ENCODE results near the gene SLC12A7. TPM values are rescaled to one million over a fixed set of nuclear protein-coding genes. Genes with fewer than 3 reads are reported as not detected.

Gene SLC12A7
- total and polyA plus RNA-seq, 2 of the 13 experiments (the other 11 are each of a cell fraction or from before 2014, with no cell fraction given) = 14.0 to 18.5 TPM

DNA sequence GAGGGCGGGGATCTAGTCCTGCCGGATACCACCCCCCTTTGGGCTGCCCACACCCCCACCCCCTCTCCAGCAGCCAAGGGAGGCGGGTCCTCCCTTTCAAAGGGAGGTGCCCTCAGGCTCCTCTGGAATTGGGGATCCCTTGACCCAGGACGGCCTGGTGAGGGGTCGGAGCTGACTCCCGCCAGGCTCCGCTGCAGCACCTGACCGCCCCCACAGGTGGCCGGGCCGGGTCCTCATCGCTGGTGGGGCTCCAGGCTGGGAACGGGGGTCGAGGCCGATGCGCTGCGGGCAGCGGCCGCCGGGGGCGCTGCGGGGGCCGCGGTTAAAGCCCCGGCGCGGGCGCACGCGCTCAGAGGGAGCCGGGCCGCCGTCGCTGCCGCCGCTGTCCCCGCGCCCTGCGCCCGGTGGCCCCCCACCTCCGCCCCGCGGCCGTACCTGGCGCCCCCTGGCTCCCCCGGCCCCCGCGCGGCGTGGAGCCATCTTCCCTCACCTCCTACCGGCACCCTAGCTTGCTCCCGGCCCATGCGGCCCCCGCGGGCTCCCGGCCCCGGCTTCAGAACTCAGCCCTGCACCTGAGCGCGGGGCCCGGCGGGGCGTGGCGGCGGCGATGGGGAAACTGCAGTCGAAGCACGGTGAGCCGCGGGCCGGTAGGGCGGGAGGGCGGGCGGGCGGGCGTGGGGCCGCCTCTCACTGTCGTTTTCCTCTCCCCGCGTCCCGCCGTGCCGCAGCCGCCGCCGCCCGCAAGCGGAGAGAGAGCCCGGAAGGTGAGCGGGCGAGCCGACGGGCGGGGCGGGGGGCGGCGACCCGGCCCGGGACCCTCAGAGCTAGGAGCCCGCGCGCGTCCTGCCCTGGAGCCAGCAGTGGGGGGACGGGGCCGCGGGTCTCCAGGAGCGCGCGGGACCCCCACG, 103.2 kb downstream of the SLC12A7 start, which contains the start of gene NKD2 (continued):
- TF ChIP-seq, protein P1, sequence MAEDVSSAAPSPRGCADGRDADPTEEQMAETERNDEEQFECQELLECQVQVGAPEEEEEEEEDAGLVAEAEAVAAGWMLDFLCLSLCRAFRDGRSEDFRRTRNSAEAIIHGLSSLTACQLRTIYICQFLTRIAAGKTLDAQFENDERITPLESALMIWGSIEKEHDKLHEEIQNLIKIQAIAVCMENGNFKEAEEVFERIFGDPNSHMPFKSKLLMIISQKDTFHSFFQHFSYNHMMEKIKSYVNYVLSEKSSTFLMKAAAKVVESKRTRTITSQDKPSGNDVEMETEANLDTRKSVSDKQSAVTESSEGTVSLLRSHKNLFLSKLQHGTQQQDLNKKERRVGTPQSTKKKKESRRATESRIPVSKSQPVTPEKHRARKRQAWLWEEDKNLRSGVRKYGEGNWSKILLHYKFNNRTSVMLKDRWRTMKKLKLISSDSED (CRISPR knock-in tag; IDR thresholded peaks at IDR 0.05) = no peak
- TF ChIP-seq, protein P2, sequence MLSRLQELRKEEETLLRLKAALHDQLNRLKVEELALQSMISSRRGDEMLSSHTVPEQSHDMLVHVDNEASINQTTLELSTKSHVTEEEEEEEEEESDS (CRISPR knock-in tag; IDR thresholded peaks at IDR 0.05; ENCODE audit: borderline replicate concordance) = no peak
- TF ChIP-seq HCFC1 (IDR thresholded peaks at IDR 0.05; ENCODE audit: low read depth, low read length) (no peak), KLF11 (CRISPR knock-in tag; IDR thresholded peaks at IDR 0.05) (no peak), SRSF1 (optimal IDR thresholded peaks at IDR 0.05; ENCODE audit: low read depth, low read length) (no peak), NONO (IDR thresholded peaks at IDR 0.05) (no peak), NONO (CRISPR knock-in tag; conservative IDR thresholded peaks at IDR 0.05) (0 out of 2 replicates have a peak, but pooled peaks have one; percentile 19), SALL1 (CRISPR knock-in tag; IDR thresholded peaks at IDR 0.05) (peak; percentile 17; the same call in 1 of the 2 replicates), ZNF598 (CRISPR knock-in tag; IDR thresholded peaks at IDR 0.05; ENCODE audit: borderline replicate concordance) (no peak), ZNF121 (CRISPR knock-in tag; IDR thresholded peaks at IDR 0.05) (no peak), HOXA7 (CRISPR knock-in tag; IDR thresholded peaks at IDR 0.05) (no peak), THYN1 (CRISPR knock-in tag; IDR thresholded peaks at IDR 0.05; ENCODE audit: borderline replicate concordance, low read depth) (no peak), EZH2 (conservative IDR thresholded peaks at IDR 0.05; ENCODE audit: low read depth, low read length) (no peak)
- TF ChIP-seq, protein P3, sequence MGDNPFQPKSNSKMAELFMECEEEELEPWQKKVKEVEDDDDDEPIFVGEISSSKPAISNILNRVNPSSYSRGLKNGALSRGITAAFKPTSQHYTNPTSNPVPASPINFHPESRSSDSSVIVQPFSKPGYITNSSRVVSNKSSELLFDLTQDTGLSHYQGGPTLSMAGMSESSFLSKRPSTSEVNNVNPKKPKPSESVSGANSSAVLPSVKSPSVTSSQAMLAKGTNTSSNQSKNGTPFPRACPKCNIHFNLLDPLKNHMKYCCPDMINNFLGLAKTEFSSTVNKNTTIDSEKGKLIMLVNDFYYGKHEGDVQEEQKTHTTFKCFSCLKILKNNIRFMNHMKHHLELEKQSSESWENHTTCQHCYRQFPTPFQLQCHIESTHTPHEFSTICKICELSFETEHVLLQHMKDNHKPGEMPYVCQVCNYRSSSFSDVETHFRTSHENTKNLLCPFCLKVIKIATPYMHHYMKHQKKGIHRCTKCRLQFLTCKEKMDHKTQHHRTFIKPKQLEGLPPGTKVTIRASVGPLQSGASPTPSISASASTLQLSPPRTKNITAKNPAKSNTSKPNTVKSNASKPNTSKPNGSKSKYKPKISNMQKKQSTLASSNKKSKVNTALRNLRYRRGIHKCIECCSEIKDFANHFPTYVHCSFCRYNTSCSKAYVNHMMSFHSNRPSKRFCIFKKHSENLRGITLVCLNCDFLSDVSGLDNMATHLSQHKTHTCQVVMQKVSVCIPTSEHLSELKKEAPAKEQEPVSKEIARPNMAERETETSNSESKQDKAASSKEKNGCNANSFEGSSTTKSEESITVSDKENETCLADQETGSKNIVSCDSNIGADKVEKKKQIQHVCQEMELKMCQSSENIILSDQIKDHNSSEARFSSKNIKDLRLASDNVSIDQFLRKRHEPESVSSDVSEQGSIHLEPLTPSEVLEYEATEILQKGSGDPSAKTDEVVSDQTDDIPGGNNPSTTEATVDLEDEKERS (CRISPR knock-in tag; IDR thresholded peaks at IDR 0.05) = no peak
- TF ChIP-seq, protein P4, sequence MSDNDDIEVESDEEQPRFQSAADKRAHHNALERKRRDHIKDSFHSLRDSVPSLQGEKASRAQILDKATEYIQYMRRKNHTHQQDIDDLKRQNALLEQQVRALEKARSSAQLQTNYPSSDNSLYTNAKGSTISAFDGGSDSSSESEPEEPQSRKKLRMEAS (IDR thresholded peaks at IDR 0.05) = peak; percentile 46; the same call in 1 of the 2 replicates
- TF ChIP-seq, protein P5, sequence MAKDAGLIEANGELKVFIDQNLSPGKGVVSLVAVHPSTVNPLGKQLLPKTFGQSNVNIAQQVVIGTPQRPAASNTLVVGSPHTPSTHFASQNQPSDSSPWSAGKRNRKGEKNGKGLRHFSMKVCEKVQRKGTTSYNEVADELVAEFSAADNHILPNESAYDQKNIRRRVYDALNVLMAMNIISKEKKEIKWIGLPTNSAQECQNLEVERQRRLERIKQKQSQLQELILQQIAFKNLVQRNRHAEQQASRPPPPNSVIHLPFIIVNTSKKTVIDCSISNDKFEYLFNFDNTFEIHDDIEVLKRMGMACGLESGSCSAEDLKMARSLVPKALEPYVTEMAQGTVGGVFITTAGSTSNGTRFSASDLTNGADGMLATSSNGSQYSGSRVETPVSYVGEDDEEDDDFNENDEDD (CRISPR knock-in tag; IDR thresholded peaks at IDR 0.05; ENCODE audit: borderline replicate concordance) = peak; percentile 25; the same call in 1 of the 2 replicates
- TF ChIP-seq, protein P6, sequence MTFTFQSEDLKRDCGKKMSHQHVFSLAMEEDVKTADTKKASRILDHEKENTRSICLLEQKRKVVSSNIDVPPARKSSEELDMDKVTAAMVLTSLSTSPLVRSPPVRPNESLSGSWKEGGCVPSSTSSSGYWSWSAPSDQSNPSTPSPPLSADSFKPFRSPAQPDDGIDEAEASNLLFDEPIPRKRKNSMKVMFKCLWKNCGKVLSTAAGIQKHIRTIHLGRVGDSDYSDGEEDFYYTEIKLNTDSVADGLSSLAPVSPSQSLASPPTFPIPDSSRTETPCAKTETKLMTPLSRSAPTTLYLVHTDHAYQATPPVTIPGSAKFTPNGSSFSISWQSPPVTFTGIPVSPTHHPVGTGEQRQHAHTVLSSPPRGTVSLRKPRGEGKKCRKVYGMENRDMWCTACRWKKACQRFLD (CRISPR knock-in tag; IDR thresholded peaks at IDR 0.05; ENCODE audit: borderline replicate concordance) = no peak
